Measurements from ENCODE around the gene PC.
A peak's percentile ranks its signal among the peaks of the same experiment; 100 is the strongest.

PC gene

GRCh38 chr11:66818231-66818955 is 139.8 kb downstream of the PC start:
- no peak overlapping the region for H2AK5ac ChIP-seq (ENCODE audit: low read length, severe bottlenecking)
- no peaks in the 10 kb centered on the region for H3K79me1 ChIP-seq (replicated peaks; ENCODE audit: low read length, poor library complexity, severe bottlenecking)
- H3K14ac ChIP-seq (ENCODE audit: low read length in 2 of 2), result no peak overlapping the region
- DNase-seq, result no peak
- WGBS, result 92% methylated on average over 3 of the region's 3 CpGs
- H2BK120ac ChIP-seq (ENCODE audit: low read depth, low read length), result no peak overlapping the region
- no peak overlapping the region for H3K9ac ChIP-seq (ENCODE audit: low read length)
- H2BK5ac ChIP-seq (ENCODE audit: low read depth, low read length, poor library complexity, severe bottlenecking), result no peak overlapping the region
- no peak overlapping the region for H3K23ac ChIP-seq (ENCODE audit: low read length in 2 of 2)
- peaks cover 0 to 6% of the 10 kb centered on the region in 2 experiments for H3K36me3 ChIP-seq (ENCODE audit: control insufficient read depth in 1 of 2, insufficient read depth in 2 of 2, low read depth in 1 of 2, low read length in 2 of 2)
- no peak overlapping the region for H3K4me2 ChIP-seq (ENCODE audit: low read length, poor library complexity, severe bottlenecking)
- no peak overlapping the region for H2BK12ac ChIP-seq (ENCODE audit: low read length in 2 of 2)
- H2BK15ac ChIP-seq (ENCODE audit: low read depth, poor library complexity, severe bottlenecking), result no peak overlapping the region
- H4K91ac ChIP-seq (ENCODE audit: low read length), result no peak overlapping the region
- H2AFZ ChIP-seq (ENCODE audit: low read depth, low read length), result no peak overlapping the region
- H3K9me3 ChIP-seq (ENCODE audit: control insufficient read depth, low read length), result no peaks in the 10 kb centered on the region
- no peak overlapping the region for H4K8ac ChIP-seq (ENCODE audit: low read length)
- H3K27me3 ChIP-seq (ENCODE audit: control insufficient read depth in 1 of 2, insufficient read depth in 1 of 2, low read length in 2 of 2), result no peaks in the 10 kb centered on the region
- H3K4ac ChIP-seq (ENCODE audit: low read depth in 1 of 2, low read length in 2 of 2), result no peak overlapping the region
- no peaks in the 10 kb centered on the region for H3K4me1 ChIP-seq (ENCODE audit: control insufficient read depth, insufficient read depth, low read depth, low read length)
- no peak overlapping the region for H3K18ac ChIP-seq (ENCODE audit: low read depth in 1 of 2, low read length in 2 of 2)
- H3K27ac ChIP-seq (ENCODE audit: low read length, poor library complexity, severe bottlenecking), result peak overlapping the region; percentile 25
- no peak overlapping the region for H3K4me3 ChIP-seq (ENCODE audit: insufficient read depth in 1 of 2, low read depth in 1 of 2, low read length in 2 of 2)

GRCh38 chr11:66815646-66816045 is 142.5 kb downstream of the PC start:
- H2BK15ac ChIP-seq (ENCODE audit: low read depth, poor library complexity, severe bottlenecking), result no peak overlapping the region
- H3K18ac ChIP-seq (ENCODE audit: low read depth in 1 of 2, low read length in 2 of 2), result no peak overlapping the region
- WGBS, result 84% methylated on average over 1 of the region's 1 CpG
- no peak overlapping the region for H3K4me3 ChIP-seq (ENCODE audit: insufficient read depth in 1 of 2, low read depth in 1 of 2, low read length in 2 of 2)
- H3K9ac ChIP-seq (ENCODE audit: low read length), result no peak overlapping the region
- peaks cover 0 to 3% of the 10 kb centered on the region in 2 experiments for H3K36me3 ChIP-seq (ENCODE audit: control insufficient read depth in 1 of 2, insufficient read depth in 2 of 2, low read depth in 1 of 2, low read length in 2 of 2)
- H4K91ac ChIP-seq (ENCODE audit: low read length), result no peak overlapping the region
- no peaks in the 10 kb centered on the region for H3K9me3 ChIP-seq (ENCODE audit: control insufficient read depth, low read length)
- H3K4ac ChIP-seq (ENCODE audit: low read depth in 1 of 2, low read length in 2 of 2), result no peak overlapping the region
- DNase-seq, result no peak
- H3K23ac ChIP-seq (ENCODE audit: low read length in 2 of 2), result no peak overlapping the region
- no peak overlapping the region for H3K27ac ChIP-seq (ENCODE audit: low read length, poor library complexity, severe bottlenecking)
- H3K4me2 ChIP-seq (ENCODE audit: low read length, poor library complexity, severe bottlenecking), result no peak overlapping the region
- no peak overlapping the region for H2BK120ac ChIP-seq (ENCODE audit: low read depth, low read length)
- H3K27me3 ChIP-seq (ENCODE audit: control insufficient read depth in 1 of 2, insufficient read depth in 1 of 2, low read length in 2 of 2), result no peaks in the 10 kb centered on the region
- no peak overlapping the region for H3K14ac ChIP-seq (ENCODE audit: low read length in 2 of 2)
- H4K8ac ChIP-seq (ENCODE audit: low read length), result no peak overlapping the region
- no peak overlapping the region for H2BK12ac ChIP-seq (ENCODE audit: low read length in 2 of 2)
- H2BK5ac ChIP-seq (ENCODE audit: low read depth, low read length, poor library complexity, severe bottlenecking), result no peak overlapping the region
- H3K79me1 ChIP-seq (replicated peaks; ENCODE audit: low read length, poor library complexity, severe bottlenecking), result peaks cover 4% of the 10 kb centered on the region
- H2AK5ac ChIP-seq (ENCODE audit: low read length, severe bottlenecking), result no peak overlapping the region
- no peak overlapping the region for H2AFZ ChIP-seq (ENCODE audit: low read depth, low read length)
- H3K4me1 ChIP-seq (ENCODE audit: control insufficient read depth, insufficient read depth, low read depth, low read length), result no peaks in the 10 kb centered on the region

DNA sequence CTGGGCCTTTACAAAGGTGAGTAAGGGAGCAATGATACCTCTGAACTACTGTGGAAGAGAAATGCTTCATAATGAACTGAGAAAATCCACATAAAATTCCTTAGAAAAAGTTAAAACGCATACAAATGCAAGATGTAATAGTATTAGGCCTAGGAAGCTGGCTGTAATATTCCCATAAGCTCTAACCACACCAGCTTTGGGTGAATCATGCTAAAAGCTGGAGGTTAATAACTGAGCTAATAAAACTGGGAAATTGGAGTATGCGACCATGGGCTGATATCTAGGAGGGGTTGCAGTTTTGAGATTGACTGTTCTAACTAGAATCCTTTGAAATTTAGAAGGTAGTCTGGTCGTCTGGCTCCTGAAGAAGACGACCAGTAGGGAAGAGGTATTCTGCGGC is 143.5 kb downstream of the PC start:
- no peak overlapping the region for H2BK12ac ChIP-seq (ENCODE audit: low read length in 2 of 2)

DNA sequence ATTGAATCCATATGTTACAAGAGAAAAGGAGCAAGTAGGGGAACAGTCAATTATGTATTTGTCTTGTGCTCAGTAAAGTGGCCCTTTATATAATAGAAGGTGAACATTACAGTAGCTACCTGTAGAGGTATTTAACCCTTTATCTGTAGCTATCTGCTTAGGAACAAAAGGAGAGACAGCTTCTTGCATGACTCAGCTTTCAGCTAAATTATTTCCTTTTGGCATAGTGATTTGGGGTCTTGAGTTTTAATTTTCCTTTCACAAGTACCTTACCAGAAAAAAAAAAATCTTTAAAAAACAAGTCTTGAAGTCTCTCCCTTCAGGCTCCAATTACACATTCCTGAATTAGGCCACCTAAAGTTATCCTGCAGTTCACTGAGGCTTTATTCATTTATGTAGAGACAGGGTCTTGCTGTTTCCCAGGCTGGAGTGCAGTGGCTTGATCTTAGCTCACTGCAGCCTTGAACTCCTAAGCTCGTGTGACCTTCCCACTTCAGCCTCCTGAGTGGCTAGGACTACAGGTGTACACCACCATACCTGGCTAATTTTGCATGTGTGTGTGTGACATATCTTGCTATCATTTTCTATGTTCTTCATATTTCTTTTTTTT is 147.5 kb downstream of the PC start:
- H2BK5ac ChIP-seq (ENCODE audit: low read depth, low read length, poor library complexity, severe bottlenecking), result no peak overlapping the region
- H3K27ac ChIP-seq (ENCODE audit: low read length, poor library complexity, severe bottlenecking), result no peak overlapping the region
- H3K27me3 ChIP-seq (ENCODE audit: control insufficient read depth in 1 of 2, insufficient read depth in 1 of 2, low read length in 2 of 2), result no peaks in the 10 kb centered on the region
- no peak overlapping the region for H2AFZ ChIP-seq (ENCODE audit: low read depth, low read length)
- no peak overlapping the region for H3K9ac ChIP-seq (ENCODE audit: low read length)
- no peak overlapping the region for H3K18ac ChIP-seq (ENCODE audit: low read depth in 1 of 2, low read length in 2 of 2)
- peaks cover 0 to 7% of the 10 kb centered on the region in 2 experiments for H3K36me3 ChIP-seq (ENCODE audit: control insufficient read depth in 1 of 2, insufficient read depth in 2 of 2, low read depth in 1 of 2, low read length in 2 of 2)
- H4K8ac ChIP-seq (ENCODE audit: low read length), result no peak overlapping the region
- H3K4me2 ChIP-seq (ENCODE audit: low read length, poor library complexity, severe bottlenecking), result no peak overlapping the region
- no peak overlapping the region for H3K14ac ChIP-seq (ENCODE audit: low read length in 2 of 2)
- no peak overlapping the region for H3K4me3 ChIP-seq (ENCODE audit: insufficient read depth in 1 of 2, low read depth in 1 of 2, low read length in 2 of 2)
- DNase-seq, result no peak
- no peak overlapping the region for H2AK5ac ChIP-seq (ENCODE audit: low read length, severe bottlenecking)
- H3K79me1 ChIP-seq (replicated peaks; ENCODE audit: low read length, poor library complexity, severe bottlenecking), result peaks cover 4% of the 10 kb centered on the region
- no peak overlapping the region for H3K4ac ChIP-seq (ENCODE audit: low read depth in 1 of 2, low read length in 2 of 2)
- no peaks in the 10 kb centered on the region for H3K9me3 ChIP-seq (ENCODE audit: control insufficient read depth, low read length)
- H4K91ac ChIP-seq (ENCODE audit: low read length), result no peak overlapping the region
- H2BK15ac ChIP-seq (ENCODE audit: low read depth, poor library complexity, severe bottlenecking), result no peak overlapping the region
- no peak overlapping the region for H3K23ac ChIP-seq (ENCODE audit: low read length in 2 of 2)
- H2BK120ac ChIP-seq (ENCODE audit: low read depth, low read length), result no peak overlapping the region
- H2BK12ac ChIP-seq (ENCODE audit: low read length in 2 of 2), result no peak overlapping the region
- WGBS, result 100% methylated on average over 1 of the region's 1 CpG
- no peaks in the 10 kb centered on the region for H3K4me1 ChIP-seq (ENCODE audit: control insufficient read depth, insufficient read depth, low read depth, low read length)

More for the DNA sequence above, 143.5 kb downstream of the PC start:
- Histone ChIP-seq H3K9me3 (ENCODE audit: control insufficient read depth, low read length) (no peaks in the 10 kb centered on the region), H2BK15ac (ENCODE audit: low read depth, poor library complexity, severe bottlenecking) (no peak overlapping the region), H3K9ac (ENCODE audit: low read length) (no peak overlapping the region), H3K79me1 (replicated peaks; ENCODE audit: low read length, poor library complexity, severe bottlenecking) (peaks cover 4% of the 10 kb centered on the region), H3K27ac (ENCODE audit: low read length, poor library complexity, severe bottlenecking) (no peak overlapping the region), H2AFZ (ENCODE audit: low read depth, low read length) (no peak overlapping the region), H3K18ac (ENCODE audit: low read depth in 1 of 2, low read length in 2 of 2) (no peak overlapping the region), H3K4me2 (ENCODE audit: low read length, poor library complexity, severe bottlenecking) (no peak overlapping the region), H3K23ac (ENCODE audit: low read length in 2 of 2) (no peak overlapping the region), H3K4ac (ENCODE audit: low read depth in 1 of 2, low read length in 2 of 2) (no peak overlapping the region), H2BK5ac (ENCODE audit: low read depth, low read length, poor library complexity, severe bottlenecking) (no peak overlapping the region), H3K4me1 (ENCODE audit: control insufficient read depth, insufficient read depth, low read depth, low read length) (no peaks in the 10 kb centered on the region), H3K4me3 (ENCODE audit: insufficient read depth in 1 of 2, low read depth in 1 of 2, low read length in 2 of 2) (no peak overlapping the region), H3K27me3 (ENCODE audit: control insufficient read depth in 1 of 2, insufficient read depth in 1 of 2, low read length in 2 of 2) (no peaks in the 10 kb centered on the region), H4K91ac (ENCODE audit: low read length) (no peak overlapping the region), H2AK5ac (ENCODE audit: low read length, severe bottlenecking) (no peak overlapping the region), H3K14ac (ENCODE audit: low read length in 2 of 2) (no peak overlapping the region), H2BK120ac (ENCODE audit: low read depth, low read length) (no peak overlapping the region), H3K36me3 (ENCODE audit: control insufficient read depth in 1 of 2, insufficient read depth in 2 of 2, low read depth in 1 of 2, low read length in 2 of 2) (peaks cover 0 to 3% of the 10 kb centered on the region in 2 experiments), H4K8ac (ENCODE audit: low read length) (no peak overlapping the region)
- DNase-seq, result no peak
- WGBS, result 97% methylated on average over 4 of the region's 5 CpGs
